Measurements from ENCODE around the gene POU2F1. TPM values are rescaled to one million over a fixed set of nuclear protein-coding genes. Genes with fewer than 3 reads are reported as not detected.

The POU2F1 gene
- total and polyA plus RNA-seq, 4 donors, result 0.93 to 10.5 (median 6.5) TPM

DNA sequence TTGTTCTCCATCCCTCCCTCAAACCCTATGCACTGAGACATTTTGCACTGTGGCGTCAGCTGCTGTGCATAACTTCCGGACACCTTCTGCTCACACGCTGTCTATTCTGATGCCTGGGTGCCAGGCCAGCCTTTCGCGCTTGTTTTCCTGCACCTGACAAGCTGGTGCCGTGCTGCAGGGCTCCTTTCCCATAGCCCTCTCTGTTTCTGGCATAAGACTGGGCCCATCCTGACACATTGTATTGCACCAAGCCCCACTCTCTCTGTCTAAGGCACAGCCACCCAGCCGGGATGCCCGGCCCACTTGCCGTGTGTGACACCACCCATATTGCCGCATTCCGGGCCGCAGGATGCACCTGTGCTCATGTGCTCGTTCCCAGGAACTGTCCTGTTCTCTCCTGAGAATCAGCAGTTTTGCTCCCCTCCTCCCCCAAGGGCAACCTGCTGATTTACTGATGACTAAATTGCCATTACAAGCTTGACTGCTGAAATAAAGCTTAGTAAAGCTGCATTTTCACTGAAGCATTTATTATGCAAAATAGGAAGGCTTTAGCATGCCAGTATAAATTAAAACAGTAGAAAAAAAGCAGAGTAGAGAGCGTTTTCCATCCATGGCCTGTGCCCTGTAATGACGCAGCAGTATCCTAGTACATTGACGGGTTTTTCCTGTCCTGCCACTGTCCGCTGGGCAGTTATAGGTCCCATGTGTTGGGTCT is 209.6 kb downstream of the POU2F1 start:
- WGBS, result 92% methylated on average over 17 of the region's 17 CpGs

More for the DNA sequence above, 209.6 kb downstream of the POU2F1 start:
- no peaks in the 10 kb centered on the region for H3K4me1 ChIP-seq (ENCODE audit: control insufficient read depth in 4 of 4, insufficient read depth in 4 of 4, low read length in 3 of 4)
- H3K36me3 ChIP-seq (ENCODE audit: control insufficient read depth in 4 of 4, insufficient read depth in 3 of 4, low read depth in 1 of 4, low read length in 3 of 4), result no peaks in the 10 kb centered on the region
- no peak for TF ChIP-seq EGR1 (IDR thresholded peaks at IDR 0.05; ENCODE audit: low read depth in 2 of 2)
- no peak for TF ChIP-seq RXRA (IDR thresholded peaks at IDR 0.05)
- no peak for TF ChIP-seq JUND (IDR thresholded peaks at IDR 0.05)
- TF ChIP-seq FOXA1 (IDR thresholded peaks at IDR 0.05), result no peak
- no peak for TF ChIP-seq TAF1 (conservative IDR thresholded peaks at IDR 0.05)
- TF ChIP-seq, protein P1, sequence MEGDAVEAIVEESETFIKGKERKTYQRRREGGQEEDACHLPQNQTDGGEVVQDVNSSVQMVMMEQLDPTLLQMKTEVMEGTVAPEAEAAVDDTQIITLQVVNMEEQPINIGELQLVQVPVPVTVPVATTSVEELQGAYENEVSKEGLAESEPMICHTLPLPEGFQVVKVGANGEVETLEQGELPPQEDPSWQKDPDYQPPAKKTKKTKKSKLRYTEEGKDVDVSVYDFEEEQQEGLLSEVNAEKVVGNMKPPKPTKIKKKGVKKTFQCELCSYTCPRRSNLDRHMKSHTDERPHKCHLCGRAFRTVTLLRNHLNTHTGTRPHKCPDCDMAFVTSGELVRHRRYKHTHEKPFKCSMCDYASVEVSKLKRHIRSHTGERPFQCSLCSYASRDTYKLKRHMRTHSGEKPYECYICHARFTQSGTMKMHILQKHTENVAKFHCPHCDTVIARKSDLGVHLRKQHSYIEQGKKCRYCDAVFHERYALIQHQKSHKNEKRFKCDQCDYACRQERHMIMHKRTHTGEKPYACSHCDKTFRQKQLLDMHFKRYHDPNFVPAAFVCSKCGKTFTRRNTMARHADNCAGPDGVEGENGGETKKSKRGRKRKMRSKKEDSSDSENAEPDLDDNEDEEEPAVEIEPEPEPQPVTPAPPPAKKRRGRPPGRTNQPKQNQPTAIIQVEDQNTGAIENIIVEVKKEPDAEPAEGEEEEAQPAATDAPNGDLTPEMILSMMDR (IDR thresholded peaks at IDR 0.05; ENCODE audit: low read depth, low read length, missing input control), result no peak
- no peak for TF ChIP-seq HNF4A (conservative IDR thresholded peaks at IDR 0.05)
- TF ChIP-seq SP1 (IDR thresholded peaks at IDR 0.05), result no peak
- no peak for TF ChIP-seq NR2F2 (IDR thresholded peaks at IDR 0.05)
- no peak for TF ChIP-seq YY1 (IDR thresholded peaks at IDR 0.05)
- TF ChIP-seq, protein P2, sequence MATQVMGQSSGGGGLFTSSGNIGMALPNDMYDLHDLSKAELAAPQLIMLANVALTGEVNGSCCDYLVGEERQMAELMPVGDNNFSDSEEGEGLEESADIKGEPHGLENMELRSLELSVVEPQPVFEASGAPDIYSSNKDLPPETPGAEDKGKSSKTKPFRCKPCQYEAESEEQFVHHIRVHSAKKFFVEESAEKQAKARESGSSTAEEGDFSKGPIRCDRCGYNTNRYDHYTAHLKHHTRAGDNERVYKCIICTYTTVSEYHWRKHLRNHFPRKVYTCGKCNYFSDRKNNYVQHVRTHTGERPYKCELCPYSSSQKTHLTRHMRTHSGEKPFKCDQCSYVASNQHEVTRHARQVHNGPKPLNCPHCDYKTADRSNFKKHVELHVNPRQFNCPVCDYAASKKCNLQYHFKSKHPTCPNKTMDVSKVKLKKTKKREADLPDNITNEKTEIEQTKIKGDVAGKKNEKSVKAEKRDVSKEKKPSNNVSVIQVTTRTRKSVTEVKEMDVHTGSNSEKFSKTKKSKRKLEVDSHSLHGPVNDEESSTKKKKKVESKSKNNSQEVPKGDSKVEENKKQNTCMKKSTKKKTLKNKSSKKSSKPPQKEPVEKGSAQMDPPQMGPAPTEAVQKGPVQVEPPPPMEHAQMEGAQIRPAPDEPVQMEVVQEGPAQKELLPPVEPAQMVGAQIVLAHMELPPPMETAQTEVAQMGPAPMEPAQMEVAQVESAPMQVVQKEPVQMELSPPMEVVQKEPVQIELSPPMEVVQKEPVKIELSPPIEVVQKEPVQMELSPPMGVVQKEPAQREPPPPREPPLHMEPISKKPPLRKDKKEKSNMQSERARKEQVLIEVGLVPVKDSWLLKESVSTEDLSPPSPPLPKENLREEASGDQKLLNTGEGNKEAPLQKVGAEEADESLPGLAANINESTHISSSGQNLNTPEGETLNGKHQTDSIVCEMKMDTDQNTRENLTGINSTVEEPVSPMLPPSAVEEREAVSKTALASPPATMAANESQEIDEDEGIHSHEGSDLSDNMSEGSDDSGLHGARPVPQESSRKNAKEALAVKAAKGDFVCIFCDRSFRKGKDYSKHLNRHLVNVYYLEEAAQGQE (IDR thresholded peaks at IDR 0.05), result no peak
- TF ChIP-seq, protein P3, sequence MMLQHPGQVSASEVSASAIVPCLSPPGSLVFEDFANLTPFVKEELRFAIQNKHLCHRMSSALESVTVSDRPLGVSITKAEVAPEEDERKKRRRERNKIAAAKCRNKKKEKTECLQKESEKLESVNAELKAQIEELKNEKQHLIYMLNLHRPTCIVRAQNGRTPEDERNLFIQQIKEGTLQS (IDR thresholded peaks at IDR 0.05), result no peak
- TF ChIP-seq, protein P4, sequence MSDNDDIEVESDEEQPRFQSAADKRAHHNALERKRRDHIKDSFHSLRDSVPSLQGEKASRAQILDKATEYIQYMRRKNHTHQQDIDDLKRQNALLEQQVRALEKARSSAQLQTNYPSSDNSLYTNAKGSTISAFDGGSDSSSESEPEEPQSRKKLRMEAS (IDR thresholded peaks at IDR 0.05), result no peak
- TF ChIP-seq RAD21 (IDR thresholded peaks at IDR 0.05), result no peak
- TF ChIP-seq HNF4G (IDR thresholded peaks at IDR 0.05), result no peak
- TF ChIP-seq, protein P5, sequence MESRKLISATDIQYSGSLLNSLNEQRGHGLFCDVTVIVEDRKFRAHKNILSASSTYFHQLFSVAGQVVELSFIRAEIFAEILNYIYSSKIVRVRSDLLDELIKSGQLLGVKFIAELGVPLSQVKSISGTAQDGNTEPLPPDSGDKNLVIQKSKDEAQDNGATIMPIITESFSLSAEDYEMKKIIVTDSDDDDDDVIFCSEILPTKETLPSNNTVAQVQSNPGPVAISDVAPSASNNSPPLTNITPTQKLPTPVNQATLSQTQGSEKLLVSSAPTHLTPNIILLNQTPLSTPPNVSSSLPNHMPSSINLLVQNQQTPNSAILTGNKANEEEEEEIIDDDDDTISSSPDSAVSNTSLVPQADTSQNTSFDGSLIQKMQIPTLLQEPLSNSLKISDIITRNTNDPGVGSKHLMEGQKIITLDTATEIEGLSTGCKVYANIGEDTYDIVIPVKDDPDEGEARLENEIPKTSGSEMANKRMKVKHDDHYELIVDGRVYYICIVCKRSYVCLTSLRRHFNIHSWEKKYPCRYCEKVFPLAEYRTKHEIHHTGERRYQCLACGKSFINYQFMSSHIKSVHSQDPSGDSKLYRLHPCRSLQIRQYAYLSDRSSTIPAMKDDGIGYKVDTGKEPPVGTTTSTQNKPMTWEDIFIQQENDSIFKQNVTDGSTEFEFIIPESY (IDR thresholded peaks at IDR 0.05), result no peak
- no peak for TF ChIP-seq FOXA2 (IDR thresholded peaks at IDR 0.05)
- no peak for TF ChIP-seq GABPA (IDR thresholded peaks at IDR 0.05 in 1 of 2, conservative IDR thresholded peaks at IDR 0.05 in 1 of 2)
- no peak for DNase-seq (ENCODE audit: low spot score)
- no peaks in the 10 kb centered on the region for H3K27me3 ChIP-seq (ENCODE audit: control insufficient read depth in 4 of 4, insufficient read depth in 4 of 4, low read length in 3 of 4)
- no peaks in the 10 kb centered on the region for H3K9me3 ChIP-seq (ENCODE audit: control insufficient read depth in 4 of 4, low read length in 3 of 4)
- H3K27ac ChIP-seq (ENCODE audit: low read depth in 1 of 2, low read length in 2 of 2), result no peak overlapping the region
- H3K9ac ChIP-seq (ENCODE audit: low read depth in 1 of 2, low read length in 2 of 2), result no peak overlapping the region
- H3K4me3 ChIP-seq (ENCODE audit: low read depth in 1 of 3, low read length in 3 of 3), result no peak overlapping the region
